Measurements from ENCODE around the gene TBK1.
A peak's percentile ranks its signal among the peaks of the same experiment; 100 is the strongest.

Gene TBK1

GRCh38 chr12:64452559-64453329 is 824 bp downstream of the TBK1 start:
- peak; percentile 67 for DNase-seq (ENCODE audit: low read depth)

- DNase-seq (ENCODE audit: low read depth), result no peak
Observed at GRCh38 chr12:64455506-64455905, 3.6 kb downstream of the TBK1 start.

GRCh38 chr12:64456119-64456518 is 4.2 kb downstream of the TBK1 start:
- DNase-seq (ENCODE audit: low read depth), result no peak

DNA sequence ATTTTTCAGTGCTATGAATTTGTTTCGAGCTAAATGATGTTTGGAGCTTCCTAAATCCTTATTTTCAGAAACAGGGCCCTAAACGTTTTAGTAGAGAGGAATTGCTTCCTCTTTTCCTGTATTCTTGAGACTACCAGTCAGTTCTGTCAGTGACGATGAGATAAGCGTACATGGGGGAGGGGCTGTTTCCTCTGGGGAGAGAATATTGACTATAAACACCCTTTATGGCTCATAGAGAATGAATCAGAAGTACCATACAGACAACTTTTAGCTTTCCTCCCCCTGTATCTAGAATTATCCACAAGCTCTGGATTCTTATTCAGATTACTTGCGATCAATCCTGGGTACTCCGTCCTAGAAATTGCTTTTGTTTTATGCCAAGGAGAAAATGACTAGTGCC is 5.1 kb downstream of the TBK1 start:
- DNase-seq (ENCODE audit: low read depth), result no peak

GRCh38 chr12:64457466-64457865 is 5.5 kb downstream of the TBK1 start:
- DNase-seq (ENCODE audit: low read depth), result no peak

GRCh38 chr12:64457923-64458322 is 6.0 kb downstream of the TBK1 start:
- DNase-seq (ENCODE audit: low read depth), result no peak

- no peak for DNase-seq (ENCODE audit: low read depth)
Observed at GRCh38 chr12:64459394-64459891, 7.5 kb downstream of the TBK1 start.

GRCh38 chr12:64461634-64462414 is 9.9 kb downstream of the TBK1 start:
- peak; percentile 97 for DNase-seq (ENCODE audit: low read depth)

DNA sequence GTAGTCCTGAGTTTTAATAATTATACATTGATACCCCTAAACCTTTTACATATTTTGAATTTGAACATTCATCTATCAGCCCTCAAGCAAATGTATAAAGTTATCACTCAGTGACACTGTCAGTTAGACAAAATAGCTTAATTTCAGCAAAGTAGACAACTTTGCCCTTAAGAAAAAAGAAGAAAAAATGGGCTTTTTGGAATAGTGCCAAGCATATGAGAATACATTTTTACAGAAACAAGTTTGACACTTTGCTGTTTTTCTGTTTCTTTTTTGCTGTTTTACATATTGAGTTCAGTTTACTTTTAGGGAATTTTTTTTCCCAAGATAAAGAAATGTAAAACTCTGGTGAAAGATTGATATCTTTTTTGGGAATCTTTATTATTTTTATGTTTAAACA is 14.3 kb downstream of the TBK1 start:
- no peak for DNase-seq (ENCODE audit: low read depth)

- no peak for DNase-seq (ENCODE audit: low read depth)
Observed at GRCh38 chr12:64468966-64469365, 17.0 kb downstream of the TBK1 start.

DNA sequence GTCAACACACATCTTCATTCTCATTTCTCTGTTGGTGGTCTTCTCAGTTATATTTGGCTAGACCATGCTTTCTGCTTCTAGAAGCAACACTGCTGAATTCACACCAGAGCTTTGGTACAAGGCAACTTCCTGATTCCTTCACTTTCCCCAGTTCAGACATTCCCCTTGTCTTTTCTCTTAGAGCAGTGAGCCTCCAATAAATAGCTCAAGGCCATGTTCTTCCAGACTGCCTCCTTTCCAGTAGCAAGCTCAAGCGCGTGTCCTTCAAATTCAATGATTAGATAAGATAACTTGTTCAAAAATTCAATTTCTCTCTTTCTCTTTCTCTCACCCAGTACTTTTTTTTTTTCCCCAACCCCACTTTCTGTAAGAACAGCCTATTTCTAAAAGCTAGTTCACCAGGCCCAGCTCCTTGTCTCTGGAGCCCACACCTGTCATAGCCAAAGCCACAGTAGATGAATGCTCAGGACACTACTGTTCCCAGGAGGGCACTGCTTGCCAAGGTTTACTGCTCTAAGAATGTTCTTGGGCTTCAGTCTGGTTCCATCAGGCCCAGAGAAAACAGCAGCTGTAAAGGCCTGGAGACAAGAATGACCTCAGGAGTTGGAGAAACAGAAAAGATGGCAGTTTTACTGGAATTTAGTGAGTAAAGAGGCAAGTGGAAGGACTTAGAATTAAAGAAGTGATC is 17.7 kb downstream of the TBK1 start:
- DNase-seq (ENCODE audit: low read depth), result no peak

- no peak for DNase-seq (ENCODE audit: low read depth)
Observed at GRCh38 chr12:64470495-64470894, 18.6 kb downstream of the TBK1 start.

DNA sequence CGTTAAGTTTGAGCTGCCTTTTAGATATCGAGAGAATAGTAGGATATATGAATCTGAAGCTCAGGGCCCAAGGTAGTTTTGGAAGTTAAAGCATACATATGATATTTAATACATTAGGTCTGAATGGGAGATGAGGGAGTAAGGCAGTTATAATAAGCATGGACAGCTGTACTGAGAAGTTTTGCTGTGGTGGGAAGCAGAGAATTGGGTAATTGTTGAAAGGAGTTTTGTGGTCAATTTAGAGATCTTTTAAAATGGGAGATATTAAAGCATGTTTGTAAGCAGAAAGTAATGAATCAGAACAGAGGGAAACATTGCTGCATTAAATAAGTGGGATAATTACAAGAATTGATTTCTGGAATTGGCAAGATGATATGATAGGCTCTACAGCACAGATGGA is 21.3 kb downstream of the TBK1 start:
- no peak for DNase-seq (ENCODE audit: low read depth)

DNA sequence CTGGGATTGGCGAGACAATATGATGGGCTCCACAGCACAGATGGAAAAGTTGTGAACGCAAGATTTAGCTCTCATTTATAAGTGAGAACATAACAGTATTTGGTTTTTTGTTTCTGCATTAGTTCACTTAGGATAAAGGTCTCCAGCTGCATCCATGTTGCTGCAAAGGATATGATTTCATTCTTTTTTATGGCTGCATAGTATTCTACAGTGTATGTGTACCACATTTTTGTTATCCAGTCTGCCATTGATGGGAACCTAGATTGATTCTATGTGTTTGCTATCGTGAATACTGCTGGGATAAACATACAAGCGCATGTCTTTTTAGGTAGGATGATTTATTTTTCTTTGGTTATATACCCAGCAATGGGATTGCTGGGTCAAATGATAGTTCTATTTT is 23.6 kb downstream of the TBK1 start:
- DNase-seq (ENCODE audit: low read depth), result no peak

- DNase-seq (ENCODE audit: low read depth), result no peak
Observed at GRCh38 chr12:64476844-64477243, 24.9 kb downstream of the TBK1 start.

GRCh38 chr12:64478661-64479060 is 26.7 kb downstream of the TBK1 start:
- no peak for DNase-seq (ENCODE audit: low read depth)

- peak; percentile 59 for DNase-seq (ENCODE audit: low read depth)
Observed at GRCh38 chr12:64480148-64480547, 28.2 kb downstream of the TBK1 start.

DNA sequence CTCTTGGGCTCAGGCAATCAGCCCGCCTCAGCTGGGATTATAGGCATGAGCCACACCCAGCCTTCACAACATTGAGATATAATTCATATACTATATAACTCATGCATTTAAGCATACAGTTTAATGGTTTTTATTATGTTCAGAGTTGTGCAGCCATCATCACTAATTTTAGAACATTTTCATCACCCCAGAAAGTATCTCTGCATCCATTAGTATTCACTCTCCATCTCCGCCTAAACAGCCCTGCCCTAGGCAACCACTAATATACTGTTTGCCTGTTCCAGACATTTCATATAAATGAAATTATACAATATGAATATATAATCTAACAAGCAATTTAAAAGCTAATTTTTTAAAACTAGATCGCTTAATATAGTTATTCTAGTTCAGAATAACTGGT is 34.7 kb downstream of the TBK1 start:
- DNase-seq (ENCODE audit: low read depth), result no peak

GRCh38 chr12:64491718-64492117 is 39.8 kb downstream of the TBK1 start:
- no peak for DNase-seq (ENCODE audit: low read depth)

DNA sequence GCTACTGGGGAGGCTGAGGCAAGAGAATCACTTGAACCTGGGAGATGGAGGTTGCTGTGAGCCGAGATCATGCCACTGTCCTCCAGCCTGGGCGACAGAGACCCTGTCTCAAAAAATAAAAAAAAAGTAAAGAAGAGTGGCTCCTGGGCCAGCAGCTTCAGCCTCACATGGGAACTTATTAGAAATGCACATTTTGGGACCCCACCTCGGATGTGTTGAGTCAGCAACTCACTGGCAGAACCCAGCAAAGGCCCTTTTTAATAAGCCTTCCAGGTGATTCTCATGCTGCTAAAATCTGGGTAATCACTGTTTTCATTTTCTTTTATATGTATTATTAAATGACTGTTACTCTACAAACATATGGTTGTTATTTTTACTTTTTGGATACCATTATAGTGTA is 41.6 kb downstream of the TBK1 start:
- no peak for DNase-seq (ENCODE audit: low read depth)

GRCh38 chr12:64494998-64495729 is 43.2 kb downstream of the TBK1 start:
- no peak for DNase-seq (ENCODE audit: low read depth)

- no peak for DNase-seq (ENCODE audit: low read depth)
Observed at GRCh38 chr12:64496839-64497400, 45.0 kb downstream of the TBK1 start.
